Body of pancreas (tissue), 4 donors: ENCODE results near the gene C3orf49.

ENCODE experiments used
- CTCF ChIP-seq, 7 experiments: fragments of 450-650 bp in 4 of 7; fragments of 200-600 bp in 3 of 7; sonication (generic) in 3 of 7; IDR thresholded peaks; one replicate each; pipeline ENCODE4 v1.5.1; 2016 to 2019; ENCODE audit warnings: antibody characterized with exemption in 7 of 7
- POLR2A ChIP-seq, 3 donors: fragments of 450-650 bp; IDR thresholded peaks; one replicate each; pipeline ENCODE4 v1.6.1; 2016; ENCODE audit warnings: antibody characterized with exemption in 3 of 3, mild to moderate bottlenecking in 2 of 3

- TF ChIP-seq CTCF (IDR thresholded peaks at IDR 0.05) (no peak), POLR2A (IDR thresholded peaks at IDR 0.05) (no peak)
Observed at GRCh38 chr3:63803911-63804310, 15.2 kb upstream of the C3orf49 start.
